Erythroblast (primary cell): ENCODE data around the gene ZC3H7B.

Experiments used
- DNase-seq, 2 experiments: peaks; one replicate each; lab custom pipeline; 2025; lab: John Stamatoyannopoulos, UW
- GATA1 ChIP-seq: IDR thresholded peaks from 2 replicates; pipeline ENCODE4 v1.6.1; 2011; ENCODE audit warnings: low read depth, mild to moderate bottlenecking, control low read depth, low read length, moderate library complexity
- POLR2A ChIP-seq: IDR thresholded peaks from 2 replicates; pipeline ENCODE4 v1.6.1; 2011; ENCODE audit warnings: mild to moderate bottlenecking, low read length

Gene ZC3H7B

DNA sequence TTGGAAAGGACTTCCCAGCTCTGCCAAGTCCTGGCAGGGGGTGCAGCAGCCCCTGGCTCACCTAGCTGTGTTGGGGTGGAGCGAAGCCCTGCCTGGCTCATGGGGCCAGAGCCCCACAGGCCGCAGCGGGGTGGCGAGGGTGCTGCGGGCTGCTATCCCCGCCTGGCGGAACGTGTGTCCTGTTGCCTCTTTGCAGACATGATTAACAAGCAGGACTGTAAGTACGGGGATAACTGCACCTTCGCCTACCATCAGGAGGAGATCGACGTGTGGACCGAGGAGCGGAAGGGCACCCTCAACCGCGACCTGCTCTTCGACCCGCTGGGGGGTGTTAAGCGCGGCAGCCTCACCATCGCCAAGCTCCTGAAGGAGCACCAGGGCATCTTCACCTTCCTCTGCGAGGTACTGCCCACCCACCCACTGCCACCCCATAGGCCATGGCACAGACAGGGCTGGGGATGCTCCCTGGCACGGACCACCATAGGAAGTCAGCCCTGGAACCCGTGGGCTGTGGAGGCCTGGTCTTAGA, 44.5 kb downstream of the ZC3H7B start:
- no peak for DNase-seq
- TF ChIP-seq GATA1 (no peak), POLR2A (no peak)

DNA sequence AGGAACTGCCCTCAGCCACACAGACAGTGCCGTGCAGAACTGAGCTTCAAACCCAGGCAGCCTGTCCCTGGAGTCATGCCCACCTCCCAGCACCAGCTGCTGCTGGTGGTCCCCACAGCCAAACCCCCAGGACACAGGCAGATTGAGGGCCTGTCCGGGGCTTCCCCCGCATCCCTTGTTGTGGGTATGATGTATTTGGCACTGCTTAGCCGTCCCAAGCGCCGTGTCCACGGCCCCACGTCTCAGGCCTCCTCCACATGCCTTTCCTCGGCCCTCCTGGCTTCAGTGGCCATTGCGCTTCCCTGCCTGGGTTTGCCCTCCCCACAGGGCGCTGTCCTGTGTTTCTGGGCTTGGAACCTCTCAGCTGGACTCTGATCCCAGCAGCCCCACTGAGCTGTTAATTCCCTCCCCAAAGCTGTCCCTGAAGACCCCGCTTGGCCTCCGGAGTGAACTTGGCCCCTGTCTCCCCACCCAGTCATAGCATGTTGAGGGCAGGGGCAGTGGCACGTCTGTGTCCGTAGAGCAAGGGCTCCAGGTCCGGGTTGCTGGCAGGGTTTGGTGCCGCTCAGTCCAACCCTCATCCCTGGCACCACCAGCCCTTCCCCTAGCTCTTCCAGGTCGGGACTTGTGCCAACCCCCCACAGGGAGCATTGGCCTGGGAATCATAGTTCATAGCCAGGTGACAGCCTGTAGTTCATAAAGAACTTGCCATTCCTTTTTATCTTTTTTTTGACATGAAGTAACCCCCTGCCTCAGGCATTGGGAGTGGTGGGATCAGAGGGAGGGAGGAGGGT, 45.9 kb downstream of the ZC3H7B start:
- TF ChIP-seq POLR2A: no peak
- TF ChIP-seq GATA1: no peak
- DNase-seq: no peak

DNA sequence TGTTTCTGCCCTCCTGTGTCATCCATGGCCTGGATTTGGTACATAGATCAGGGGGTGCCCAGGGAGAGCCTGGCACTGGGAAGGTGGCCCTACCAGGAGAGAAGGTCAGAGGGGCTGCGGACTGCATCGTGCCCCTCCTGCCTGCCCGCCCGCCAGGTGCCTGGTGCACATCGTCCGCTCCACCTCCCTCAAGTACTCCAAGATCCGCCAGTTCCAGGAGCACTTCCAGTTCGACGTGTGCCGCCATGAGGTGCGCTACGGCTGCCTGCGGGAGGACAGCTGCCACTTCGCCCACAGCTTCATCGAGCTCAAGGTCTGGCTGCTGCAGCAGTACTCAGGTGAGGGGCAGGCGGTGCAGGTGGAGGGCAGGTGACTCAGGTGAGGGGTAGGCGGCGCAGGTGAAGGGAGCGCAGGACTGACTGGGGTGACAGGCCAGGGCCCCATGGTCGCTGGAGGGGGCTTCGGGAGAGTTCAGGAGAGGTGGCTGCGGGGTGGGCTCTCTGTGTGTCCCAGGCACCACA, 47.7 kb downstream of the ZC3H7B start:
- DNase-seq: no peak
- TF ChIP-seq POLR2A (no peak), GATA1 (no peak)

GRCh38 chr22:41350087-41350486, 48.8 kb downstream of the ZC3H7B start:
- DNase-seq: peak; percentile 49 to 57

GRCh38 chr22:41351011-41351410, 49.7 kb downstream of the ZC3H7B start:
- TF ChIP-seq POLR2A (no peak), GATA1 (no peak)
- no peak for DNase-seq

More at GRCh38 chr22:41350087-41350486, 48.8 kb downstream of the ZC3H7B start:
- TF ChIP-seq POLR2A (no peak), GATA1 (no peak)

GRCh38 chr22:41352058-41352457, 50.7 kb downstream of the ZC3H7B start:
- no peak for DNase-seq

DNA sequence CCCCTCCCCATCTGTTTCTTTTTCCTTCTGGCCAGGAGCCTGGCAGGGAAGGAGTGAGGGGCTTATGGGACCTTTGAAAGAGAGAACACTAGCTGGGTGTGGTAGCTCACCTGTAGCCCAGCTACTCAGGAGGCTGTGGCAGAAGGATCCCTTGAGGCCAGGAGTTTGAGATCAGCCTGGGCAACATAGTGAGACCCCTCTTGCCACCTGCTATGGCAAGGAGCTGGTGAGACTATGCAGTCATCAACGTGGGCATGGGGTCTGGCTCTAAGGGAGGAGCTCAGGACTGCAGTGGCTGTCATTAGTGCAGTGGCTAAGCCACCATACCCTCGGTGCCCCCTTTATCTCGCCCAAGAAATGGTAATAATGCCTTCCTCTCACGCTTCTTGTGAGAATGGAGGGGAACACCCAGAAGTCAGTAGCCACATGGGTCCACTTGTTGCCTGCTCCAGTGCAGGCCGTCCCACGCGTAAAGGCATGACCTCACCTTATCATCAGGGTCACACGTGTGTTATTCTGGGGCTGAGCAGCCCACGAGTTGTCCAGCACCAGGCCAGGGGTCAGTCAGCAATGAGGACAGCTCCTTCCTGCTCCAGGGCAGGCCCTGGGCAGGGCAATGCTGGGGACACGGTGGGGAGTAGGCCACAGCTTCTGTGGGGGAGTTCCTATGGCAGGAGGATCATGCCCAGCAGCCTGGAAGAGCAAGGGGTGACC, 52.7 kb downstream of the ZC3H7B start:
- no peak for DNase-seq
- no peak for TF ChIP-seq GATA1

More at GRCh38 chr22:41352058-41352457, 50.7 kb downstream of the ZC3H7B start:
- no peak for TF ChIP-seq GATA1
- TF ChIP-seq POLR2A: no peak

DNA sequence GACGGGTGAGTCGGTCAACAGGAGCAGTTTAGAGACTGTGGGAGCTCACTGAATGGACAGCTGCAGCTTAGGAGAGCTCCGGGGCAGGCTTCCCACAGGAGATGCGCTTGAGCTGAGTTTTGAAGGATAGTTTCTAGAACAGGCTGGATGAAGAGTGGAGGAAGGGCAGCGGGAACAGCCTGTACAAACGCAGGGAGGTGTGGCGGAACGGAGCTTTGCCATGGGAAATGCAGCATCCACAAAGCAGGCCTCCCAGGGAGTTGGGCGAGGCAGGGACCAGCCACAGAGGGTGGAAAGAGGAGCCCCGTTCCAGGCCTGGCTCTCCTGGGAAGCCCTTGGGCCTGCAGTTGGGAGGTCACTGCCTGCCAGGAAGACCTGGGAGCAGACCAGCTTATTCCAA, 53.7 kb downstream of the ZC3H7B start:
- DNase-seq: no peak
- TF ChIP-seq POLR2A (no peak), GATA1 (no peak)

DNA sequence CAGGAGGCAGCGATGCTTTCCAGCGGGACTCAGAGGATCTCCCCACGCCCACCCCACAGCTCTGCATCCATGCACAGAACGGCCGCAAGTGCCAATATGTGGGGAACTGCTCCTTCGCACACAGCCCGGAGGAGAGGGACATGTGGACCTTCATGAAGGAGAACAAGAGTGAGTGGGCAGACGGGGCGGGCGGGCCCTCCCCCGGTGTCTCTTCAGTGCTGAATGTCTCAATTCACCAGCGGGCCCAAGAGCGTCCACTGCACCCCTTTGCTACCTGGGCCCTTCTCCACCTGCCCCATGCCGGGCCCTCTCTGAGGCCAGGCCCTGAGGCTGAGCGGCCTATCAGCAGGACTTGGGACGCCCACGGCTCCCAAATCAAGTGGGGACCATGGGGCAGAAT, 54.6 kb downstream of the ZC3H7B start:
- DNase-seq: no peak
- TF ChIP-seq GATA1 (no peak), POLR2A (no peak)

DNA sequence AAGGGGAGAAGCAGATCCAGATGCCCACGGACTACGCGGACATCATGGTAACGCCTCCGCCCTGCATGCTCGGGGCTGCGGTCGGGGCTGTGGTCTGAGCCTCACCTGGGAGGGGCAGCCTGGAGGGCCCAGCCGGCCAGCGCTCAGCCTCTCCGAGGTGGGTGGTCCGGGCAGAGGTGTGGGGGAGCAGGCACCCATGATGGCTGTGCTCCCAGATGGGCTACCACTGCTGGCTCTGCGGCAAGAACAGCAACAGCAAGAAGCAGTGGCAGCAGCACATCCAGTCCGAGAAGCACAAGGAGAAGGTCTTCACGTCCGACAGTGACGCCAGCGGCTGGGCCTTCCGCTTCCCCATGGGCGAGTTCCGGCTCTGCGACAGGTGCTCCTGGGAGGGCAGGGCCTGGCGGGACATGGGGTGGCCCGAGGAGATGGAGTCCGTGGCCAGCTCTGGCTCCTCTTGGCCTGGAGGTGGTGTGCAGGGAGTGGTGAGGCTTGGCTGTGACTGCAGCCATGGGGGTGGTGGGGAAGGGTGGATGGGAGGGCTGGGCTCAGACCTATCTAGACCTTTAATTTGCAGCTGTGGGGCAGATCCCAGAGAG, 55.2 kb downstream of the ZC3H7B start:
- TF ChIP-seq POLR2A (no peak), GATA1 (no peak)
- DNase-seq: no peak

GRCh38 chr22:41357191-41357590, 55.9 kb downstream of the ZC3H7B start:
- TF ChIP-seq POLR2A: no peak
- TF ChIP-seq GATA1: no peak
- no peak for DNase-seq

- no peak for DNase-seq
- TF ChIP-seq POLR2A: no peak
- no peak for TF ChIP-seq GATA1
Observed at GRCh38 chr22:41358927-41359326, 57.6 kb downstream of the ZC3H7B start.

DNA sequence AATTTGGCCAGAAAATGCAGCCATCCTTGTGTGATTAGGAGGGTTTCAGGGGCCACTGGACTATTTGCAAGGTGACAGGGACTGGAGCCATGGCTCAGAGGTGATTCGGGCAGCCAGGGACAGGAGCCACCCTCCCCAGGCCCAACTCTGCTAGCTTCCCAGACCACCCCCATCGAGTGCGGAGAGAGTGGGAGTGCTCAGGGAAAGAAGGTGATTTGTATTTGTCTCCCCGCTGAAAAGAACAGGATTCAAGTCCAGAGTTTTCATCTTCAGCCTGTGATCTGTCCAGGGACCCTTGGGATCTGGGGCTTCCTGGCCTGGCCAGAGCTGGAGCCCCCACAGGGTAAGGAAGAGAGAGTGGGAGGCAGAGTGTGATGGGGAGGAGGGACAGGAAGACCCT, 58.1 kb downstream of the ZC3H7B start:
- DNase-seq: no peak
- TF ChIP-seq POLR2A (no peak), GATA1 (no peak)

- DNase-seq: no peak
- TF ChIP-seq GATA1: no peak
Observed at GRCh38 chr22:41360126-41360525, 58.8 kb downstream of the ZC3H7B start.
